Stimulated activated CD8-positive, alpha-beta memory T cell treated with anti-CD3 and anti-CD28 coated beads, Interleukin-2, amount 100 ng/mL, for 48 hours (primary cell): ENCODE results near the gene GNAZ.
A peak's percentile ranks its signal among the peaks of the same experiment; 100 is the strongest.
"Not testable (repeated sequence)": the region's sequence is repeated elsewhere in the genome, so short reads cannot be mapped to it uniquely, and the experiment has no call there.

Source experiments
- DNase-seq, 2 donors: peaks; one replicate each; pipeline ENCODE4 v3.0.0-alpha.2; 2020; ENCODE audit warnings: low read depth in 2 of 2

Gene GNAZ

DNA sequence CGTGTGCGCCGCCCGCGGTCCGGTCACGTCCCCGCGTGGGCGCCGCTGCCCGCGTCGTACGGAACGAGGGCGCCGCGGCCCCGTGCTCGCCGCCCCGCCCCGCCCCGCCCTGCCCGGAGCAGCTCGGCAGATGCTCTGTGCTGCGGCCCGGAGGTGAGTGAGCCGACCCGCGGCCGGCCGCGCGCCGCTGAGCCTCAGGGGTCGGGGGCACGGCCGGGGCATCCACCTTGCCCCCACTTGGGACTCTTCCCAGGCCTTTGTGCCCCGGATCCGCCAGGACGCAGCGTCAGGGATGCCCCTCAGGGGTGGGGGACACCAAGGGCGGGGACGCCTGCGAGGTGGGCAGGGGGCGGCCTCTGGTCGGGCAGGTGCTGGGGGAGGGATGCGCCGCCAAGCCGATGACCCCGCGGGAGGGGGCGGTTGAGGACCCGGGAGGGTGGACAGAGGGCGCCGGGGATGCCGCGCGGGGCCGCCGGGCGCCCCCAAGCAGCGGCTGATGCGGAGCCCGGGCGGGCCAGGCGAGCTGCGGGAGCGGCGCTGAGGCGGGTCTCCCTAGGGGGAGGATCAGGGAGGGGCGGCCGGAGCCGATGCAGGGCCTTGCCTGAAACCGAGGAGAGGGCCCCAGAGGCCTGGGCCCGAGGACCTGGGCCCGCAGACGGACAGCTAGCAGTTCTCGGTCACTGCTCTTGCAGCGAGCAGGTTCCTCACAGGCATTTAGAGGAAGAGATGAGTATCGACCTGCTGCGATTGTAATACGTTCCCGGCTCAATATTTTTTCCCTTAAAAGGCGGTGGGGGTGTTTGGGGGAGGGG lies at the start of gene GNAZ:
GNAZ (plus strand) TSS at position 102 of the 812 bp plus-strand sequence. CDS start 25,177 bp downstream, outside the sequence.
- DNase-seq, result no peak

DNA sequence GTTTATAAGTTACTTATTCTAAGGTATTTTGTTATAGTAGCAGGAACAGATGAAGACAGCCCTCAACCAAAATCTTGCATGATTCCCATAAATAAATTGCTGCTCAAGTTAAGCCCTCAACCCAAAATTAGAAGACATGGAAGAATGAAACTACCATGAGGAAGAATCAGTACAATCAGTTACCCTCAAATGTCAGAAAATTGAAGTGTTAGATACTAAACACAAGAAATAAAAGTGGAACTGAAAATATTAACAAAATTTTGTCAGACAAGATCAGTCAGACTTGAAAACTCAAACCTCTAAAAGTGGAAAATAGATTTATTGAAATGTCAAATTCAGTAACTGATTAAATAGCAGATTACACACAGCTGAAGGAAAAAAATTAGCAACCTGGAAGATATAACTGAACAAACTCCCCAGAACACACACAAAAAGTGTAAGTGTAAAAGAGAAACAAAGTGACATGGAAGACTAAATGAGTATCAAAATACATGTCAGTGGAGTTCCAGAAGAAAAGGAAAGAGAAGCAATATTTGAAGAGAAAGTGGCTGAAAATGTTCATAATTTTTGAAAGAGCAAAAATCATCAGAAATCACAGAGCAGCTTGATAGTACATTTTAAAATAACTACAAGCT lies 49.5 kb upstream of the GNAZ start:
- no peak for DNase-seq

DNA sequence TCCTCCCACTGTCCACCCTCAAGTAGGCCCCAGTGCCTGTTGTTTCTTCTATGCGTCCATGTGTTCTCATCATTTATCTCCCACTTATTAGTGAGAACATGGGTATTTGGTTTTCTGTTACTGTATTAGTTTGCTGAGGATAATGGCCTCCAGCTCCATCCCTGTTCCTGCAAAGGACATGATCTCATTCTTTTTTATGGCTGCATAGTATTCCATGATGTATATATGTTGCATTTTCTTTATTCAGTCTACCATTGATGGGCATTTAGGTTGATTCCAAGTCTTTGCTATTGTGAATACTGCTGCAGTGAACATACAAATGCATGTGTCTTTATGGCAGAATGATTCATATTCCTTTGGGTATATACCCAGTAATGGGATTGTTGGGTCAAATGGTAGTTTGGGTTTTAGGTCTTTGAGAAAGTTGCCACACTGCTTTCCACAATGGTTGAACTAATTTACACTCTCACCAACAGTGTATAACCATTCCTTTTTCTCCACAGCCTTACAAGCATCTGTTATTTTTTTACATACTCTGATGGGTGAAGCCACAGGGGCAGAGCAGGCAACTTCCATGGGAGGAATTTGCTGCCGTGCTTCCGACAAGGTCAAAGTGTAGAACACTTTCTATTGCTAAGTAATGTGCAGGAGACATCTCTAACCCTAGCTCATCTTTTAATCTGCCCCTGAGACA lies 48.5 kb upstream of the GNAZ start:
- not testable (repeated sequence) for DNase-seq

DNA sequence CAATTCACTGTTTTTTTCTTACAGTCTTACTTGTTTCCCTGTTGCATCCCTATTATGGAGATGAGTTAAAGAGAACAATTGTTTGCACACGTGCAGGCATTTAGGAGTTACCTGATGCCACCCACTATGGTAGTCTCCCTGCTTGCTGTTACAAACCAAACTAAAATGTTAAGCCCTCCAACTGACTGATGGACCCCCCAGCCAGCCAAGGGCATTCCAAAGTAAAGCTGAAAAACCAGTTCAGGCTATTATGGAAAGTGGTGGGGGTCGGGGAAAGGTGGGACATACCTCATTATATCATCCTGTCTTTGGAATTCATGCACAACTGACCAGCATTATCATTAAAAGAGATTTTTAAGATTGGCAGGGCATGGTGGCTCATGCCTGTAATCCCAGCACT lies 47.0 kb upstream of the GNAZ start:
- no peak for DNase-seq

DNA sequence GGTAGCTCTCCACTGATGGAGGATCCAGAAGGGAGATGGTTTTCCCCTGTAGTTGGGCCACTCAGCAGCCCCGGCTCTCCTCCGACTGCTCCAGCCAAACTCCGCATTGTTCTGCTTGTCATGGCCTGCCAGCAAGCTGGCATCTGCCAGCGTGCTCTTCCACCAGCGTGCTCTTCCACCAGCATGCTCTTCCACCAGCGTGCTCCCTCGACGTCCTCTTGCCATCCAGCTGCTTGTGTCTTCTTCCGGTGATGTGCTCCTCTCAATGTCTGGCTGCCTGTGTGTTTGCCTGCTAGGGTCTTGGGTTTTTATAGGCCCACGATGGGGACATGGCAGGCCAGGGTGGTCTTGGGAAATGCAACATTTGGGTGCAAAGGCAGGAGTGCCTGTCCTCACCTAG lies 43.5 kb upstream of the GNAZ start:
- DNase-seq, result no peak

DNA sequence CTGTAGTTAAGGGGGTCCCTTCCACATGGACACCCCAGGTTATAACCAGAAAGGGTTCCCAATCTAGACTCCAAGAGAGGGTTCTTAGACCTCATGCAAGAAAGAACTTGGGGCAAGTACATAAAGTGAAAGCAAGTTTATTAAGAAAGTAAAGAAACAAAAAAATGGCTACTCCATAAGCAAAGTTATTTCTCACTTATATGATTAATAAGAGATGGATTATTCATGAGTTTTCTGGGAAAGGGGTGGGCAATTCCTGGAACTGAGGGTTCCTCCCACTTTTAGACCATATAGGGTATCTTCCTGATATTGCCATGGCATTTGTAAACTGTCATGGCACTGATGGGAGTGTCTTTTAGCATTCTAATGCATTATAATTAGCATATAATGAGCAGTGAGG lies 42.5 kb upstream of the GNAZ start:
- DNase-seq, result not testable (repeated sequence)

DNA sequence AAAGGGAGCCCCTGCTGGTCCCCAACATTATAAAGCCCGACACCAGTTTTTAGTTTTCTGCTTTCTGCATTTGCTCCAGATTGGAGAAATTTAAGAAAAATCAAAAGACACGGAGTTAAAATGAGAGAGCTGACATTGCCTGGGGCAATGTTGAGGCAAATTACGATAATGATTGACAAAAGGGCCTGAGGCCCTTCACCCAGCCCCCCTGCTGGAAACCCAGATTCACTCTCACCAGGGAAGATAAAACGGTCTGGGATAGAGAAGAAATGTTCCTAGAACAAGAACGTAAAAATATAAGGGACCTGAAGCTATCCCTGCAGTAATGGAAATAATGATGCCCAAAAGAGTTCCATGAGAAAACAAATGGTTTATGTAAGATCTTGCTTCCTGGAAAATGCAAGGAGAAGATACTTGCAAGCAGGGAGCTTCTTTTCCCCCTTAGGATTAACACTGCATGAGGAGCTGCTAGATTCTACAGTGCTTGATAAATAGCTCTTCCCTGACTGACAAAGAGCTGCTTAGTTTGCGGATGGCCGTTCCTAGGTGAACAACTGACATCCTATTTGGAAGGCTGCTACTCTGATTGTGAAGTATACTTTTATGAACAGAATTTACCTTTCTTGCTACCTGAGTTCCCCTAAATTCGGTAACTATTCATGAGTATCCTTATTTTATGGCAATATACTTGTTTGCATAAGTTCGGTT lies 40.6 kb upstream of the GNAZ start:
- DNase-seq, result no peak

DNA sequence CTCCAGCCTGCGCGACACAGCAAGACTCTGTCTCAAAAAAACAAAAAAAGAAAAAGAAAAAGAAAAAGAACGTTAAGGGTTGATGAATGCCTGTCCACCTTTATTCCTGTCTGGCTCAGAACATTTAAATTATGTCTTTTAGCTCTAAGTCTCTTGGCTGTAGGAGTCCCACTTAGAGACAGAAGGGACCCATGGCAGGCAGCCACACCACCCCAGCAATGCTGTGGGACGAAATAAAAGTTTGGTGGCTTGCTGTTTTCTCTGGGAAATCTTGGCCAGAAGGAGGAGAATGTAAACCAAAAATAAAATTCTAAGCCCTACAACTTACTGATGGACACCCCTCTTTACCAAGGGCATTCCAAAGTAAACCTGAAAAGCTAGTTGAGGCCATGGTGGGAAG lies 38.9 kb upstream of the GNAZ start:
- no peak for DNase-seq

DNA sequence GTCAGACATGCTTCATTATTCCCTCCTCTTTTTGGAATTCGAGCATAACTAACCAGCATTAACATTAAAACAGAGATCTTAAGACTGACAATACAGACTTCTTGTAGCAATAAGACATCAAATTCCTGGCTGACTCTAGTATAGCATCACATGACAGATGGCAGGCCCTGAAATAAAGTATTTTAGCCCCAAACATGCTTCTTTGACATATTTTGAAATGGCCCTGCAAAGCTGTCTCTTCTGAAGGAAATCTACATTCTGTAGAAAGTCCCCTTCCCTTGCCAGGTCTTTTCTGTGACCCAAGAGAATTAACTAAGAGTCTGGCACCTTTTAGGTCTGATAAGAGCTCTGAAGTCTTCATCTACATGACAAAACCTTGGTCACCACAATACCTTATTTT lies 38.5 kb upstream of the GNAZ start:
- no peak for DNase-seq

DNA sequence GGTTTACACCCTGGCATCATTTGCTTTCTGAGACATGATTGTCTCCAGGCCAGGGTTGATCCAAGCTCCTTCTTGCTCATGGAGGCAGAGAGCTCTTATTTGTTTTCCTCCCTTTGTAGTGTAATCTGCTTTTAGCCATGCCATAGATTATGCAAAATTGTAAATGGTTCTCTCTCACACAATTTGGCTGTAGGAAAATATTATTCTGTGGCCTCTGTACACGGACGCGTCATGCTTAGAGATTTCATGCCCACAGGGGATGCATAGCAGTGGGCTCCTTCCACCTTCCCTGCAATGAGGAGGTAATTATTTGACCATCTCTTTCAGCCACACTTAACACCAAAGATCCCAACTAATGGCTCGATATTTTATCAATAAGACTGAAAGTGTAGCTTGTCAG lies 37.7 kb upstream of the GNAZ start:
- no peak for DNase-seq

DNA sequence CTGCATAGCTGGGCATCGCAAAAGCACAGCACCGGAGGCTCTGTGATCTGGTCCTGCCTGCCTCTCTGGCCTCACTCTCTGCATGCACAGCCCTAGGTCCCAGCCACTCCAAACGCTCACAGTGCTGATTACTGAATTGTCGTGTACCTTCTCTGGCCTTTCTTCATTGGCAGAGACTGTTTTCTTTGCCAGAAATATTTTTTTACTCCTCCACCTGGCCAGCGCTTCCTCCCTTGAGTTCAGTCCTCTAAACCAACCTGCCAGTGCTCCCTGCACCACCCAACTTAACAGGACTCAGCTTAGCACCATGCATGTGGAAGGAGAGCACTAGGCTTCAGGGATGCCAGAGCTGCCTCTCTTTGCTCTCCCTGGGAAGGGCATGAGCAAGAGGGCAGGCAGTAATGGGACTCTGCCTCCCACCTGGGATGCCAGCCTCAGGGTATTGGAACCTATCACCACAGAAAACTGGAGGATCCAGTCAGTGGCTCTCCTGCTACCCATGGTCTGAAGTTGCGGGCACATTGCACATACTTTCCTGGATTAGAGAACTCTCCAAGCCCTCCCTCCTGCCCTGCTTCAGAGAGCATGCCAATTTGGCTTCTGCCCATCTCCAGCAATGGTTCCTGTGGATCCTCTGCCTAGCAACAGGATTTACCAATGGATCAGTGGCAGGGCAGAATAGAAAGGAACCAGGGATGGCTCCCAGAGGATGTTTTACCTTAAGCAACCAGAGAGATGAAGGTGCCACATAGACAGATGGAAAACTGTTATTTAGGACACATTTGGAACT lies 37.0 kb upstream of the GNAZ start:
- no peak for DNase-seq

GRCh38 chr22:23034621-23035556 lies 35.4 kb upstream of the GNAZ start:
- no peak for DNase-seq

DNA sequence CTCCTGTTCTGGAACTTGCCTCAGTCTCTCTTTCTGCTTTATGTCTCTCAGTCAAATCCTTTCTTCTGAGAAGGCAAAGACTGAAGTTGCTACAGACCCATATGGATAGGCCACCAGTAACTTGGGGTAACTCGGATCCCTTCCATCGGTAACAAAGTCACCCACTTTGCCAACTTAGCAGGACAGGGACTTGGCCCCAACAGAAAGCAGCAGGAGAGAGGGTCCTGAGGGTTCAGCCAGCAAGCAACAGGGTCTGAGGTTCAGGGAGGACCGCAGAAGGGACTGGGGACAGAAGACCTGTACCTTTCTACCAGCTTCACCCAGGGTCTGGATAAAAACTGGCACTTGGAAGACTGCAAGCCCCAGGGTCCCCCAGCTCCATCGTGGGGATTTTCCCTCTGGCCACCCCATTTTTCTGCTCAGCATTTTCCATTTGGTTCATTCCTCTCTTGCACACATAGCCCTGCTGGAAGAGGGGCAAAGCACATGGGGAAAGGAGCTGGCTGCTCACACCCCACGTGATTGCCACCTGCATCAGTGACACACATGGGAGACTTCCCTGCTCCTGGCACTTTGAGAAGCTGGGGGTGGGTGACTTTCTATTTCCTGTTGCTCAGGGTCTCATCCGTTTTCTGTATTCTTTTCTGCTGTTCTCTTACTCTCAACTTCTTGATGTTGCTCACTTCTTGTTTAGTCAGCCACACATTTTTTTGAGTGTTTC lies 34.6 kb upstream of the GNAZ start:
- peak in 1 of 2 donors; percentile 9 for DNase-seq

DNA sequence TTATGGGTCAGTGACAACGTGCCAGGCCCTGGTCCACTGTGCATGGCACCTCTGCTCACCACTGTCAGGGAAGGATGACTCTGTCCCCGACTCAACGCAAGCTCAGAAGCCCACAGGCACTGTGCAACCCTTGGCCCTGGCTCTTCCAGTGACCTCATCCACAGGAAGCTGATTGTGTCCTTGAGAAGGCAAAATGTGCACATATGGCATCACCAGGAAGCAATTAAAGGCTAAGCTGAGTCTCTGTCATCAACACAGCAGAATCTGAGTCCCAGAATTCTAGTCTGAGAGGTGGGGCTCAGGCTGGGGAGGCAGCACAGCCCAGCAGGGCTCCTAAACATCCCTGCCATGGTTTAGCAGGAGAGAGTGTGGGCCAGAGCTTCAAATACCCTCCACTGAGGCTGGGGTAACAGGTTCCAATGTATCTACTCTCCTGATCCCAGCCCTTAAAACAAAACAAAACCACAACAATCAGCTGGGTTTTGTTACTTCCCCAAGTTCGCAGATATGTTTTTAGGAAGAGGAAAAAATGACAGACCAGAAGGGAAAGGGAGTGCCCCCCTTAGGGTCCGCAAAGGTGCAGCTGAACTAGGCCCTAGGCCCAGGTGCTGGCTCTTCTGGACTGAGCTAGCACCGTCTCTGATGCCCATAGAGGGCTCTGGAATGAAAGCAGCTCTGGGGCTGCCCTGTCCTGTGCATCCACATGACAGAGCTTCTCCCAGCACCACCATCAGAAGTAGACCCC lies 33.5 kb upstream of the GNAZ start:
- no peak for DNase-seq

DNA sequence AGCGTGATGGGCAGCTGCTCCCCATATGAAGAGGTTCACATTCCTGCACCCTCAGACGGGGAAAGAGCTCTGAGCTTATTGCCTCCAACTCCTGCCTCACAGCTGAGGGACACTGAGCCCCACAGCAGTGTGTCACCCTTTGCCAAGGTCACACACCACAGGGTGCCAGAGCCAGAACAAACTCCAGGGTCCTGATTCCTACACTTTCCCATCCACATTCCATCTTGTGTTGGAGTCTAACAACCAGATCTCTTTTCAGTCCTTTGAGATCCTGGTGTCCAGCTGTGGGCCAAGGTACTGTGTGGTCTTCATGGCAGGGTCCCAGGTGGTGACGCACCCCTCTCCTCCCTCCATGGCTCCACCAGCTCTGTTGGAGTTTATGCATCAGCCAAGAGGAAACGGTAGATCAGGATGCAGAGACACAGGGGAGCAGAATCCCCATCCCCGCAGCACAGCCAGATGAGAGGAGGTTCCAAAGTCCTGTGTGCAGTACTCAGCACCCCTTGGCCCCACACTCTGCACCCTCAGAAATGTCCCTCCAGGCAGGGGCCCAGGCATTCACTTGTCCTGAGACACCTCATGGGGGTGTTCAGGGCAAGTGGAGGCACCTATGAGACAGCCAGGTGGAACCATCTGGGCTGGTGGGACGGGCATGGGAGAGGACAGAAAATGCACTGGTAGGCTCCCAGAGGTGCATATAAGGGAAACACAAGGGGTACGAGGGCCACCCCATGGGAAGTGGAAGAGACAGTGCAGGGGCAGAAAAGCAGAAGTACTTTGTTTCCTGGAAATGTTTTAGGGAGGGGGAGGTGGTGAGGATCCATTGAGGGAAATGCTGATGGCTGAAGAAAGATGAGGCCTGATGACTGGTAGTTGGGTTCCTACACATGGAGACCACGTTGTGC lies 32.6 kb upstream of the GNAZ start:
- no peak for DNase-seq

DNA sequence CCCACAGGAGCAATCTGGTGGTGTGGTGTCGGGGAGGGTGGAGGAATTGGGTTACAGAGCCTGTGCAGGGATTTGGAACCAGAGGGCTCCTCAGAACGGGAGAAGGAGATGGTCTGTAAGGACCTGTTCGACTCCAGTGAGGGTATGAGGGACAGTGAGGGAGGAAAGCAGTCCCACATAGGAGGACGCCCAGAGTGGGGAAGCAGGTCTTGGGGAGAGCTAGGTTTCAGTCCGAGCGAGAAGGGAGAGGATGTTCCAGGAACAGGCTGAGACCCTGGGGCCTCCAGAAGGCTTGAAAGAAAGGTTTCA lies 32.0 kb upstream of the GNAZ start:
- no peak for DNase-seq

DNA sequence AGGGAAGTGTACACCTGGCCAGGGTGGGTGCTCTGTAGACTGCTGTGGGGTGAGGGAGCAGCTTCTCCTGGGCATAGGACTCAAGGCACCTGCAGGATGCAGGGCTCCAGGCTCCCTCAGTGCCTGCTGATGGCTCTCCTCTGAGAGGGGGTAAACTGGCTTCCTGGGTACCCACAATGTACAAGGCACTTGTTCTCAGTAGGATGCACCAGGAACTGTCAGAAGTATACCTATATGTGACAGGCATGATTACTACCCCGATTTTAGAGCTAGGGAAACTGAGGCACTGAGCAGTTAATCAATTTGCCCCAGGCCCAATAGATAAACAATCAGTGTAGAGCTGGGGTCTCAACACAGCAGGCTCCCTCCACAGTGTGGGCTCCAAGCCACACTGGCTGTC lies 31.4 kb upstream of the GNAZ start:
- no peak for DNase-seq

DNA sequence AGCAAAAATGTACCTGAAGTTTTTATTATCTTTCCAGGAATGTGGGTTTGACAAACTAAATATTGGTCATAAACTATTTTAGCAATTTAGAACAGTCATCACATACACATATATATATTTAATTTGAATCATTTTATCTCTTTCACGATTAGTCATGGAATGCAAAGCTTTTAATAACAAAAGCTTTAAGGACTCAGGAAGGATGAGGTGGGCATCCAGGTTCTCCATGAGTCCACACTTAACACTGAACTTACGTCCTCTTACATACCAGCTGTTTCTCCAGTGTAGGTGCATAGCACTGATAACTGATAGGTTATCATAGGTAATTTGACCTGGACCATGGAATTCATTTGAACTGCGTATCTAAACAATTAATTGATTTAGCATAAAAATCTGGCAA lies 28.1 kb upstream of the GNAZ start:
- DNase-seq, result no peak
